Gastrocnemius medialis (tissue), 4 donors: Measurements from ENCODE around the gene SRGAP1.

Source experiments
- CTCF ChIP-seq, 5 experiments: fragments of 450-650 bp in 3 of 5; fragments of 200-600 bp in 2 of 5; sonication (generic) in 2 of 5; IDR thresholded peaks in 4 of 5; conservative IDR thresholded peaks in 1 of 5; 1 replicate in 4 of 5; 2 replicates in 1 of 5; pipeline ENCODE4 v1.5.1; 2016 to 2019; ENCODE audit warnings: antibody characterized with exemption in 5 of 5, mild to moderate bottlenecking in 3 of 5, moderate library complexity in 3 of 5
- POLR2A ChIP-seq, 2 donors: fragments of 450-650 bp; IDR thresholded peaks; one replicate each; pipeline ENCODE4 v1.6.1; 2017; ENCODE audit warnings: antibody characterized with exemption in 2 of 2, mild to moderate bottlenecking in 2 of 2, moderate library complexity in 2 of 2

GRCh38 chr12:63957496-63957895, 113.0 kb downstream of the SRGAP1 start:
- no peak for TF ChIP-seq CTCF (IDR thresholded peaks at IDR 0.05 in 4 of 5, conservative IDR thresholded peaks at IDR 0.05 in 1 of 5)
- TF ChIP-seq POLR2A (IDR thresholded peaks at IDR 0.05) = no peak
